ENCODE data around the gene SLCO2A1.
A peak's percentile ranks its signal among the peaks of the same experiment; 100 is the strongest.

The SLCO2A1 gene

GRCh38 chr3:133888726-133889340 lies 140.9 kb downstream of the SLCO2A1 start:
- CTCF ChIA-PET: no interaction called here
- H3K4me3 Mint-ChIP-seq: no peak overlapping the region
- H3K9me3 Mint-ChIP-seq: no peaks in the 10 kb centered on the region
- H3K4me1 Mint-ChIP-seq: no peaks in the 10 kb centered on the region
- H3K36me3 Mint-ChIP-seq: no peaks in the 10 kb centered on the region
- no peak for DNase-seq
- peaks cover 58% of the 10 kb centered on the region for H3K27me3 Mint-ChIP-seq
- no peak overlapping the region for H3K27ac Mint-ChIP-seq

GRCh38 chr3:133887803-133888703 lies 141.7 kb downstream of the SLCO2A1 start:
- no peak overlapping the region for H3K4me3 Mint-ChIP-seq
- H3K27me3 Mint-ChIP-seq: peaks cover 53% of the 10 kb centered on the region
- no peaks in the 10 kb centered on the region for H3K9me3 Mint-ChIP-seq
- no peak overlapping the region for H3K27ac Mint-ChIP-seq
- CTCF ChIA-PET: no interaction called here
- no peaks in the 10 kb centered on the region for H3K36me3 Mint-ChIP-seq
- no peaks in the 10 kb centered on the region for H3K4me1 Mint-ChIP-seq
- DNase-seq: no peak

DNA sequence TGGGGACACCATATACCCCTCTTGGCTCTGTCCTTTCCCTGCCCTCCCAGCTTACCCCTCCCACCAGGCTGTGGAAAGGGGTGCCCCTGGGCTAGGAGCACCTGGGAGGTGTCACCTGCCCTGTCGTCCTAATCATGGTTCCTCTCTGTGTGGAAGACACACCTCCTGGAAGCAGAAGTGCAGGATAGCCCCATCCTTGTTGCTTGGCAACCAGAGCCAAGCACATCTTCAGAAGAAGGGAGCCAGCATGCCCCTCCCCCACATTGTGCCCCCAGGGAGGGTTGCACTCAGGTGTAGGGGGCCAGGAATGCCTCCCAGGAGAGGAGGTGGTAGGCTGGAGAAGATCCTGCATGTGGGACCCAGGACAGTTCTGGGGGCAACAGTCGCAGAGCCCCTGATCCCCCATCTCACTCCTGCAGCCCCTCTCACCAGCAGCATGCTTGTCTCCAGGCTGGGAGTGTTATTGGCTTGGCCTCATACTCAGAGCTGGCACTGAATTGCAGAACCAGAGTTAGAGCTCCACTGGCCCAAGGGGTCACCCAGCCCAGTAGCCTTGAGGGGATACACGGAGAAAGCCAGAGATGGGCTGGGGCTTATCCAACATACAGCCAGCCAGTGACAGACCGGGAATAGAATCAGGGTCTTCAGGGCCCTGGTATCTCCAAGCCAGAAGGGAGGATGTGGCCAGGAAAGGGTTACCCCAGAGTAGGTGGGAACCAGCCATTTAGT lies 142.5 kb downstream of the SLCO2A1 start:
- Mint-ChIP-seq H3K27ac (no peak overlapping the region), H3K4me1 (peaks cover 7% of the 10 kb centered on the region), H3K4me3 (no peak overlapping the region), H3K36me3 (no peaks in the 10 kb centered on the region), H3K27me3 (peaks cover 49% of the 10 kb centered on the region), H3K9me3 (peaks cover under 1% of the 10 kb centered on the region)
- no peak for DNase-seq
- CTCF ChIA-PET: no interaction called here

GRCh38 chr3:133886031-133886722 lies 143.5 kb downstream of the SLCO2A1 start:
- no peak for DNase-seq
- Mint-ChIP-seq H3K9me3 (peaks cover 2% of the 10 kb centered on the region), H3K4me3 (no peak overlapping the region), H3K36me3 (no peaks in the 10 kb centered on the region), H3K27ac (no peak overlapping the region), H3K27me3 (peaks cover 38% of the 10 kb centered on the region), H3K4me1 (peaks cover 15% of the 10 kb centered on the region)
- CTCF ChIA-PET: no interaction called here

- Mint-ChIP-seq H3K4me3 (no peak overlapping the region), H3K4me1 (peaks cover 16% of the 10 kb centered on the region), H3K27ac (no peak overlapping the region), H3K9me3 (peaks cover 2% of the 10 kb centered on the region), H3K36me3 (no peaks in the 10 kb centered on the region), H3K27me3 (peaks cover 31% of the 10 kb centered on the region)
- CTCF ChIA-PET: no interaction called here
- no peak for DNase-seq
Observed at GRCh38 chr3:133884887-133885711, 144.6 kb downstream of the SLCO2A1 start.

GRCh38 chr3:133884054-133884886 lies 145.5 kb downstream of the SLCO2A1 start:
- Mint-ChIP-seq H3K9me3 (peaks cover 2% of the 10 kb centered on the region), H3K4me3 (no peak overlapping the region), H3K27ac (no peak overlapping the region), H3K36me3 (no peaks in the 10 kb centered on the region), H3K27me3 (peaks cover 28% of the 10 kb centered on the region), H3K4me1 (peaks cover 16% of the 10 kb centered on the region)
- CTCF ChIA-PET: no interaction called here
- no peak for DNase-seq

DNA sequence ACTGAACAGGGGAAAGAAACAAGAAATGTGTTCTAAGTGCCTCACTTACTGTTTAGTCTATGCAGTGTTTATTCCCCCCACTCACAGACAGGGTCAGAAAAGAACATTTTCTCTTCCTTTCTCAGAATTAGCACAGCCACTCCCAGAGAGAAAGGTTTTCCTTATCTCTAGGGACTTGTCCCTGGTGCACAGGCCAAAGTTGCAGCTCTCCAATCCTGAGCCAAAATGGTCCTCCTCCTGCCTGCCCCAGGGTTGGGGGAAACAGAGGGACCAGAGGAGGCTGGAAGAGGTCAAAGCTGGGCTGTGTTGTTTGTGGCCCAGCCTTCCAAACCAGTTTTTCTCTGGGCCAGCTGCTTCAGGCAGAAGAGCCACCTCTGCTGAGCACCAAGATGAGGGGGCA lies 146.1 kb downstream of the SLCO2A1 start:
- Mint-ChIP-seq H3K4me1 (peaks cover 16% of the 10 kb centered on the region), H3K4me3 (no peak overlapping the region)
- CTCF ChIA-PET: no interaction called here

GRCh38 chr3:133882986-133883586 lies 146.6 kb downstream of the SLCO2A1 start:
- no peak overlapping the region for H3K27ac Mint-ChIP-seq

More for the DNA sequence above, 146.1 kb downstream of the SLCO2A1 start:
- H3K9me3 Mint-ChIP-seq: peaks cover 2% of the 10 kb centered on the region
- H3K36me3 Mint-ChIP-seq: no peaks in the 10 kb centered on the region
- H3K27ac Mint-ChIP-seq: no peak overlapping the region
- H3K27me3 Mint-ChIP-seq: peaks cover 23% of the 10 kb centered on the region
- DNase-seq: no peak

GRCh38 chr3:133881939-133882825 lies 147.5 kb downstream of the SLCO2A1 start:
- Mint-ChIP-seq H3K4me1 (peaks cover 16% of the 10 kb centered on the region), H3K27me3 (peaks cover 18% of the 10 kb centered on the region), H3K9me3 (peaks cover 2% of the 10 kb centered on the region), H3K36me3 (no peaks in the 10 kb centered on the region), H3K4me3 (no peak overlapping the region), H3K27ac (no peak overlapping the region)
- CTCF ChIA-PET: no interaction called here
- no peak for DNase-seq

More at GRCh38 chr3:133882986-133883586, 146.6 kb downstream of the SLCO2A1 start:
- H3K4me1 Mint-ChIP-seq: peaks cover 16% of the 10 kb centered on the region
- no peak overlapping the region for H3K4me3 Mint-ChIP-seq
- H3K36me3 Mint-ChIP-seq: no peaks in the 10 kb centered on the region
- peaks cover 21% of the 10 kb centered on the region for H3K27me3 Mint-ChIP-seq
- CTCF ChIA-PET: no interaction called here
- DNase-seq: no peak
- H3K9me3 Mint-ChIP-seq: peaks cover 2% of the 10 kb centered on the region

DNA sequence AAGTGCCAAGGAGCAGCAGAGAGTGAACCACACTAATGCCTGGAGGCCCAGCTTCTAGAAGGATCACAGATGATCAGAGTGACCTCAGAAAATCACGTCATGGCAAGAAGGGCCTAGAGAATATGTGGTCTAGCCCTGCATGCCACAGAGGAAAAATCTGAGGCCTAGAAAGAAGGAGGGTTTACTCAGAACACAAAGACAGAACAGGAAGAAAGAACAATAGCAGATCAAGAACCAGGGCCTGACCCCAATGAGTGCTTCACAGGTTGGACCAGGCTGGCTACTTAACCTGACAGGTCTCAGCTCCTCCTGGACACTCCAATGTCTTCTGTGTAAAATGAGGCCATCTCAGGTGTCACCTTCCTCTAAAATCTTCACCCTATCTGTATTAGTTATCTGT lies 148.2 kb downstream of the SLCO2A1 start:
- peak; percentile 17 for DNase-seq
- Mint-ChIP-seq H3K4me3 (no peak overlapping the region), H3K27ac (no peak overlapping the region), H3K27me3 (peaks cover 21% of the 10 kb centered on the region), H3K9me3 (peaks cover 2% of the 10 kb centered on the region), H3K4me1 (peaks cover 16% of the 10 kb centered on the region), H3K36me3 (no peaks in the 10 kb centered on the region)
- CTCF ChIA-PET: no interaction called here

DNA sequence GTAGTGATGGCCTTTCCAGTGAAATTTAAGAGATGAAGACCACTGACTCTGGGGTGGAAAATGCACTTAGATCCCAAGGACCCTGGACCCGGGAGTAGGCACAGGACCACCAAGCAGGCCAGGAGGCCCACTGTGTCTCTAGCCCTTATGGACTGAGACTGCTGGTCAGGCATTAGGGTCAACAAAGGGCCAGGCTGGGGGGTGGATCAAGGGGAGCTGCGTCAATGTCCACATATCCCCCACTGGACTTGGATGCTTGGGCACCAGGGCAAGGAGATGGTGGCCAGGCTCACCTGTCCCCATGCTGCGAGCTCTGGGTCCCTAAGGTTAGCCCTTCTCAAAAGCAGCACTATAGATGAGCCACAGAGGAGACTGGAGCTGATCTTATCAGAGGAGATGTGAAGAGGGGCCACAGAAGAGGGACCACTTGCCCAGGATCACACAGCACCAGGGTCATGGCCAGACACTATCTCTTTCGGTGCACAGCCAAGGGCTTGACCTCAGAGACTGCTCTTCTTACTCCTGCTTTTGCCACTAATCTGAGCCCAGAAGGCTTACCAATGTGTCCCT lies 148.8 kb downstream of the SLCO2A1 start:
- CTCF ChIA-PET: no interaction called here
- H3K36me3 Mint-ChIP-seq: no peaks in the 10 kb centered on the region
- peaks cover 16% of the 10 kb centered on the region for H3K4me1 Mint-ChIP-seq
- H3K27ac Mint-ChIP-seq: no peak overlapping the region
- H3K4me3 Mint-ChIP-seq: no peak overlapping the region
- DNase-seq: no peak
- peaks cover 27% of the 10 kb centered on the region for H3K27me3 Mint-ChIP-seq
- peaks cover 2% of the 10 kb centered on the region for H3K9me3 Mint-ChIP-seq

- CTCF ChIA-PET: no interaction called here
- Mint-ChIP-seq H3K27ac (no peak overlapping the region), H3K36me3 (no peaks in the 10 kb centered on the region), H3K4me3 (no peak overlapping the region), H3K4me1 (peaks cover 16% of the 10 kb centered on the region), H3K27me3 (peaks cover 31% of the 10 kb centered on the region), H3K9me3 (peaks cover 2% of the 10 kb centered on the region)
- no peak for DNase-seq
Observed at GRCh38 chr3:133880287-133880686, 149.4 kb downstream of the SLCO2A1 start.
